ENCODE measurements around the gene RALGAPA1. TPM values are rescaled to one million over a fixed set of nuclear protein-coding genes. Genes with fewer than 3 reads are reported as not detected.
A peak's percentile ranks its signal among the peaks of the same experiment; 100 is the strongest.

The RALGAPA1 gene
- total and polyA plus RNA-seq, 2 of the 13 experiments (the other 11 are each of a cell fraction or from before 2014, with no cell fraction given): 65.0 to 89.2 TPM

DNA sequence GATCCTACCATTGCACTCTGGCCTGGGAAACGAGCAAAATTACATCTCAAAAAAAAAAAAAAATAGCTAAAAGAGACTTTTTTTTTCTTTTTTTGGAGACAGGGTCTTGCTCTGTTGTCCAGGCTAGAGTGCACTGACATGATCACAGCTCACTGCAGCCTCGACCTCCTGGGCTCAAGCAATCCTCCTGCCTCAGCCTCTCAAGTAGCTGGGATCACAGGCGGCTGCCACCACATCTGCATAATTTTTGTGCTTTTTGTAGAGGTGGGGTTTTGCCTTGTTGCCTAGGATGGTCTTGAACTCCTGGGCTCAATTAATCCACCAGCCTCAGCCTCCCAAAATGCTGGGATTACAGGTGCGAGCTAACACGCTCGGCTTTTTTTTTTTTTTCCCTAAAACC, 11.3 kb downstream of the RALGAPA1 start (continued):
- TF ChIP-seq, protein P1, sequence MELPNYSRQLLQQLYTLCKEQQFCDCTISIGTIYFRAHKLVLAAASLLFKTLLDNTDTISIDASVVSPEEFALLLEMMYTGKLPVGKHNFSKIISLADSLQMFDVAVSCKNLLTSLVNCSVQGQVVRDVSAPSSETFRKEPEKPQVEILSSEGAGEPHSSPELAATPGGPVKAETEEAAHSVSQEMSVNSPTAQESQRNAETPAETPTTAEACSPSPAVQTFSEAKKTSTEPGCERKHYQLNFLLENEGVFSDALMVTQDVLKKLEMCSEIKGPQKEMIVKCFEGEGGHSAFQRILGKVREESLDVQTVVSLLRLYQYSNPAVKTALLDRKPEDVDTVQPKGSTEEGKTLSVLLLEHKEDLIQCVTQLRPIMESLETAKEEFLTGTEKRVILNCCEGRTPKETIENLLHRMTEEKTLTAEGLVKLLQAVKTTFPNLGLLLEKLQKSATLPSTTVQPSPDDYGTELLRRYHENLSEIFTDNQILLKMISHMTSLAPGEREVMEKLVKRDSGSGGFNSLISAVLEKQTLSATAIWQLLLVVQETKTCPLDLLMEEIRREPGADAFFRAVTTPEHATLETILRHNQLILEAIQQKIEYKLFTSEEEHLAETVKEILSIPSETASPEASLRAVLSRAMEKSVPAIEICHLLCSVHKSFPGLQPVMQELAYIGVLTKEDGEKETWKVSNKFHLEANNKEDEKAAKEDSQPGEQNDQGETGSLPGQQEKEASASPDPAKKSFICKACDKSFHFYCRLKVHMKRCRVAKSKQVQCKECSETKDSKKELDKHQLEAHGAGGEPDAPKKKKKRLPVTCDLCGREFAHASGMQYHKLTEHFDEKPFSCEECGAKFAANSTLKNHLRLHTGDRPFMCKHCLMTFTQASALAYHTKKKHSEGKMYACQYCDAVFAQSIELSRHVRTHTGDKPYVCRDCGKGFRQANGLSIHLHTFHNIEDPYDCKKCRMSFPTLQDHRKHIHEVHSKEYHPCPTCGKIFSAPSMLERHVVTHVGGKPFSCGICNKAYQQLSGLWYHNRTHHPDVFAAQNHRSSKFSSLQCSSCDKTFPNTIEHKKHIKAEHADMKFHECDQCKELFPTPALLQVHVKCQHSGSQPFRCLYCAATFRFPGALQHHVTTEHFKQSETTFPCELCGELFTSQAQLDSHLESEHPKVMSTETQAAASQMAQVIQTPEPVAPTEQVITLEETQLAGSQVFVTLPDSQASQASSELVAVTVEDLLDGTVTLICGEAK (IDR thresholded peaks at IDR 0.05): no peak
- TF ChIP-seq, protein P1 (CRISPR knock-in tag; IDR thresholded peaks at IDR 0.05): peak; percentile 74; the same call in 1 of the 2 replicates
- TF ChIP-seq, protein P2, sequence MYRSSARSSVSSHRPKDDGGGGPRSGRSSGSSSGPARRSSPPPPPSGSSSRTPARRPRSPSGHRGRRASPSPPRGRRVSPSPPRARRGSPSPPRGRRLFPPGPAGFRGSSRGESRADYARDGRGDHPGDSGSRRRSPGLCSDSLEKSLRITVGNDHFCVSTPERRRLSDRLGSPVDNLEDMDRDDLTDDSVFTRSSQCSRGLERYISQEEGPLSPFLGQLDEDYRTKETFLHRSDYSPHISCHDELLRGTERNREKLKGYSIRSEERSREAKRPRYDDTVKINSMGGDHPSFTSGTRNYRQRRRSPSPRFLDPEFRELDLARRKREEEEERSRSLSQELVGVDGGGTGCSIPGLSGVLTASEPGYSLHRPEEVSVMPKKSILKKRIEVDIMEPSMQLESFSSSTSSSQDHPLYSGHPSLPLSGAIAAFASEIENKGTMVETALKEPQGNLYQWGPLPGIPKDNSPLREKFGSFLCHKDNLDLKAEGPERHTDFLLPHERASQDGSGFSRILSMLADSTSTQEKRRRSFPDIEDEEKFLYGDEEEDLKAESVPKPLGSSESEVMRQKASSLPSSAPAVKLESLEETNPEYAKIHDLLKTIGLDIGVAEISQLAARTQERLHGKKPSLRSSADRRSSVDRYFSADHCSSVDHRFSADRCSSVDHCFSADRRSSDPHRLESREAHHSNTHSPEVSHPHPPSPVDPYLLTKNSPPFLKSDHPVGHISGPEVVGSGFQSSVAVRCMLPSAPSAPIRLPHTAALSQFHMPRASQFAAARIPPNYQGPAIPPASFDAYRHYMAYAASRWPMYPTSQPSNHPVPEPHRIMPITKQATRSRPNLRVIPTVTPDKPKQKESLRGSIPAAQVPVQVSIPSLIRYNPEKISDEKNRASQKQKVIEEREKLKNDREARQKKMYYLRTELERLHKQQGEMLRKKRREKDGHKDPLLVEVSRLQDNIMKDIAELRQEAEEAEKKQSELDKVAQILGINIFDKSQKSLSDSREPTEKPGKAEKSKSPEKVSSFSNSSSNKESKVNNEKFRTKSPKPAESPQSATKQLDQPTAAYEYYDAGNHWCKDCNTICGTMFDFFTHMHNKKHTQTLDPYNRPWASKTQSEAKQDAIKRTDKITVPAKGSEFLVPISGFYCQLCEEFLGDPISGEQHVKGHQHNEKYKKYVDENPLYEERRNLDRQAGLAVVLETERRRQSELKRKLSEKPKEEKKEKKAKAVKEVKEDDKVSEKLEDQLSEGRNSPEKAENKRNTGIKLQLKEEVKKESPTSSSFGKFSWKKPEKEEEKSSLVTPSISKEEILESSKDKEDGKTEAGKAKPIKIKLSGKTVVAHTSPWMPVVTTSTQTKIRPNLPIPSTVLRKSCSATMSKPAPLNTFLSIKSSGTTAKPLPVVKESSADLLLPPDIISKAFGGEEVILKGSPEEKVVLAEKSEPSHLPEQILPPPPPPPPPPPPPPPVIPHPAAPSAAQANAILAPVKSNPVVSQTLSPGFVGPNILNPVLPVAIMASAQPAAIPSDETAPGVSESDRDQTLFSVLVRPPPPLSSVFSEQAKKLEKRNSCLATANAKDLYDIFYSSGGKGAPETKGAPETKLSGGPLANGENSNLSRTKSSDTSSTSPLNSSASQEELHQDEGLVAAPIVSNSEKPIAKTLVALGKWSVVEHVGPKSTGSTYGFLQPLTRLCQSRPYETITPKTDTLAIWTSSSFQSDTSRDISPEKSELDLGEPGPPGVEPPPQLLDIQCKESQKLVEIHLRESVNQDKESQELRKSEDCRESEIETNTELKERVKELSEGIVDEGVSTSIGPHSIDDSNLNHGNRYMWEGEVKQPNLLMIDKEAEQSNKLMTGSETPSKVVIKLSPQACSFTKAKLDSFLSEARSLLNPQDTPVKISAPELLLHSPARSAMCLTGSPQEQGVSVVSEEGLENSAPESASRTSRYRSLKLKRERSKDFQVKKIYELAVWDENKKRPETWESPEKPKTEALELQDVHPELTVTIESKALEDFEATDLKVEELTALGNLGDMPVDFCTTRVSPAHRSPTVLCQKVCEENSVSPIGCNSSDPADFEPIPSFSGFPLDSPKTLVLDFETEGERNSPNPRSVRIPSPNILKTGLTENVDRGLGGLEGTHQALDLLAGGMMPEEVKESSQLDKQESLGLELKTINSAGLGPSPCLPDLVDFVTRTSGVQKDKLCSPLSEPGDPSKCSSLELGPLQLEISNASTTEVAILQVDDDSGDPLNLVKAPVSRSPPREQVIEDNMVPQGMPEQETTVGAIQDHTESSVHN (CRISPR knock-in tag; IDR thresholded peaks at IDR 0.05): no peak
